ENCODE data around the gene GOLGA8Q.
"Not testable (repeated sequence)": the region's sequence is repeated elsewhere in the genome, so short reads cannot be mapped to it uniquely, and the experiment has no call there.

DNA sequence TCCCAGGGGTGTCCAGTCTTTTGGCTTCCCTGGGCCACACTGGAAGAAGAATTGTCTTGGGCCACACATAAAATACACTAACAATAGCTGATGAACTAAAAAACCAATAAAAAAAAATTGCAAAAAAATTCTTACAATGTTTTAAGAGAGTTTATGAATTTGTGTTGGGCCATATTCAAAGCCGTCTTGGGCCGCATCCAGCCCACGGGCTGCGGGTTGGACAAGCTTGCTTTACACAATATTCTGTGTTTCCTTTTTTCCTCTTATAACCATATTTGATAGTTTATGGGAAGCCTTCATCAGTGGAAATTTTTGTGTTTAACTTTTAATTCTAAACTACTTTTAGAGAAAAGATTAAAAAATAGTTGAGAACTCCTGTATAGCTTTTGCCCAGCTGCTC is 28.9 kb downstream of the GOLGA8Q start:
- not testable (repeated sequence) for TF ChIP-seq NFRKB (IDR thresholded peaks at IDR 0.05); ZNF384 (IDR thresholded peaks at IDR 0.05); TARDBP (IDR thresholded peaks at IDR 0.05); ELF4 (IDR thresholded peaks at IDR 0.05); BHLHE40 (IDR thresholded peaks at IDR 0.05; ENCODE audit: borderline replicate concordance); FOXK2 (IDR thresholded peaks at IDR 0.05); SUZ12 (IDR thresholded peaks at IDR 0.05); SP1 (IDR thresholded peaks at IDR 0.05); ARNT (IDR thresholded peaks at IDR 0.05); PKNOX1 (IDR thresholded peaks at IDR 0.05); FOXA1 (IDR thresholded peaks at IDR 0.05)

Measured in HEK293T (cell line).